Measurements from ENCODE around the gene ITSN1. TPM values are rescaled to one million over a fixed set of nuclear protein-coding genes. Genes with fewer than 3 reads are reported as not detected.

Gene ITSN1
- total RNA-seq, 8 experiments from 2014 or later, result 27.8 to 89.0 (median 36.4) TPM

DNA sequence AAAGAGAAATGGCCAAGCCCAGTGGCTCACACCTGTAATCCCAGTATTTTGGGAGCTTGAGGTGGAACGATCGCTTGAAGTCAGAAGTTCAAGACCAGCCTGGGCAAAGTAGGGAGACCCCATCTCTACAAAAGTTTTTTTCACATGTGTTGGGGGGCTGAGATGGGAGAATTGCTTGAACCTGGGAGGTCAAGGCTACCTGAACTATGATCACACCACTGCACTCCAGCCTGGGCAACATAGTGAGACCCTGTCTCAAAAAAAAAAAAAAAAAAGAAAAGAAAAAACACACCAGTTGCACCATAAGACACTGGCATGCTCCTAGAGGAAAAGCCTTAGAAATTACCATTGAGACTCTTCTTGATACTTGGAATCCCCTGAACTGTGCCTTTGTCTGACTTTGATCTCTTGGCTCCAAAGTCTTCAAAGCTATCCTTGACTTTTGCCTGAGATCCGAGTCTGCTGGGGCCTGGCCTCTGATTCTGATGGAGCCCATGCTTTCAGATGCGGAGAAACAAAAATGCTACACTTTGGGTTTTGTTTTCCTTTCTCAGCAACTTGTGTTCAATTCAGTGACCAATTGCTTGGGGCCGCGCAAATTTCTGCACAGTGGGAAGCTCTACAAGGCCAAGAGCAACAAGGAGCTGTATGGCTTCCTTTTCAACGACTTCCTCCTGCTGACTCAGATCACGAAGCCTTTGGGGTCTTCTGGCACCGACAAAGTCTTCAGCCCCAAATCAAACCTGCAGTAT lies 239.6 kb downstream of the ITSN1 start:
- ATAC-seq (replicated peaks in 6 of 8), result no peak
- Histone ChIP-seq H3K4me1 (replicated peaks in 1 of 2) (peaks cover 0 to 5% of the 10 kb centered on the region in 2 donors), H3K4me3 (no peak overlapping the region), H3K27ac (no peak overlapping the region)
- 64 to 100% (median 89%) methylated on average over 2 to 9 of the region's 9 CpGs; no CpG with 5 or more reads in 1 of the 10 experiments for WGBS, 10 experiments
- in situ Hi-C loops (cut with MboI; ENCODE audit: low pct_unique_long_range_greater_than_20kb in 2 of 9, low sequenced_read_pairs in 9 of 9, unreplicated experiment in 9 of 9), result loop anchor here in 3 of 9 experiments (25.0 kb wide), 2 partner anchors 220 to 245 kb away; partner anchors contain the start of genes CRYZL1 (in 2 of the 3) and ITSN1 (in 2 of the 3)

DNA sequence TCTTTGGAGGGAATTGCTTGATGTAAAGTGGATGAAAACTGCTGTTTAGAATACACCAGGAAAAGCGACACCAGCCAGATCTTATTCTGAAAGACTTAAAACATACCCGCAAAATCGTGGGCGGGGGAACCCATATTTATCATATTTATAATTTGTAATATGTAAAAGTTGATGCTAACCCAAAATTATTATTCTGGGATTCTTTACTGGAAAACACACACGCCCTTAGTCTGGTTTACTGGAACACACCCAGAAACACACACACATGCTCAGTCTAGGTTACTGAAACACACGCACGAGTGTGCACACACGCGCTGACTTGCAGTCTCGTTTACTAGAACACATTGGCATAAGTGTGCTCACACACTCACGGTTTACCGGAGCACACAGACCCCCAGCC lies 240.8 kb downstream of the ITSN1 start:
- ATAC-seq (replicated peaks in 6 of 8), result peak in 3 of 8 experiments; percentile 70 to 84 (median 78)
- in situ Hi-C loops (cut with MboI; ENCODE audit: low pct_unique_long_range_greater_than_20kb in 2 of 9, low sequenced_read_pairs in 9 of 9, unreplicated experiment in 9 of 9), result loop anchor here in 3 of 9 experiments (25.0 kb wide), 2 partner anchors 221 to 246 kb away; partner anchors contain the start of genes CRYZL1 (in 2 of the 3) and ITSN1 (in 2 of the 3)
- WGBS, 10 experiments, result 0 to 98% (median 90%) methylated on average over 3 to 11 of the region's 12 CpGs
- Histone ChIP-seq H3K27ac (no peak overlapping the region), H3K4me3 (no peak overlapping the region), H3K4me1 (replicated peaks in 1 of 2) (peaks cover 0 to 5% of the 10 kb centered on the region in 2 donors)

DNA sequence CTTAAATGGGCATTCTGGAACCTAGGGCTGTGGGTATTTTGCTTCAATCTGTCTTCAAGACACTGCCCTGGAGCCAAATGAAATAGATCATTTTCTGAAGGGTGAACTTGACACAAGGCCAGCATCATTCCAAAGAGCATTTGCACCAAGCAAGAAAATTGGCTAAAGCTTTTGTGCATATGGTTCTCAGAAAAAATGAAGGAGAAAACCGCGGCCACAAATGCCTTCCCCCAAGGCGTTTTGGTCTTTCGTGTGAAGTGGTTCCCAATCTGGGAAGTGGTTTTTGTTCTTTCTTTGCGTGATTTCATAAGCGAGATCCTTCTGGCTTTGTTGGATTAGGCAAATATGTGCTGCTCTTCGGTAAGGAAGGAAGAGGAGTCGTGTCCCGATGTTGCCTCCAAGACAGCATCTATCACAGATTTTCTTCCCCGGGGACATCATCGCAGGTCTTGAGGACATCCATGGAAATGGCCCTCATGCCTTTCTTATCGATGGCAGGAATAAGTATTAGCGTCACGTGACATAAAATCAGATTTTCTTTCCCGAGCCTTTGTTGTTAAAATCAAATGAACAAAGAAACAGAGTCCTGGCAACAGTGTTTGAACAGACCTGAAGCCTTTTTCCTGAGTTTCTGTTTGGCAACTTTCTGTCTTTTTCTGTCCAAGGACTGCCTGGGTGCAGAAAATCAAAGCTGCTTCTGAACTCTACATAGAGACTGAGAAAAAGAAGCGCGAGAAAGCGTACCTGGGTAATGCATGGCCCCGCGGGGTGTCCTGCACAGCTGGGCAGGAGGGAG lies 242.3 kb downstream of the ITSN1 start:
- H3K4me1 ChIP-seq (replicated peaks in 1 of 2), result peaks cover 0 to 5% of the 10 kb centered on the region in 2 donors
- H3K27ac ChIP-seq, result no peak overlapping the region
- no peak overlapping the region for H3K4me3 ChIP-seq
- WGBS, 10 experiments, result 0 to 92% (median 75%) methylated on average over 1 to 20 of the region's 20 CpGs
- ATAC-seq (replicated peaks in 6 of 8), result peak in 4 of 8 experiments; percentile 42 to 69 (median 48)
- in situ Hi-C loops (cut with MboI; ENCODE audit: low pct_unique_long_range_greater_than_20kb in 2 of 9, low sequenced_read_pairs in 9 of 9, unreplicated experiment in 9 of 9), result loop anchor here in 3 of 9 experiments (25.0 kb wide), 2 partner anchors 222 to 247 kb away; partner anchors contain the start of genes CRYZL1 (in 2 of the 3) and ITSN1 (in 2 of the 3)

DNA sequence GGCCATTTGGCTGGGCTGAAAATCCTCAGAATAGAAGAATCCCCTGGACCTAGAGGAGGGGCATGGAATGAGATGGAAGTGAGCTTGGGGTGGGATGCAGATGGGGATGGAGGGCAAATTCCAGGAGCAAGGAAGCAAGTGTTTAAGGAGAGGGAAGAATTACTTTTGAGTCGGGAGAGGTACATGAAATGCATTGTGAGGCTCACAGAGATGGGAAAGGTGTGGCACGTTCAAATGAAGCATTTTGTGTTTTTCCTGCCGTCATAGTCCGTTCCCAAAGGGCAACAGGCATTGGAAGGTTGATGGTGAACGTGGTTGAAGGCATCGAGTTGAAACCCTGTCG lies 242.8 kb downstream of the ITSN1 start:
- Histone ChIP-seq H3K27ac (no peak overlapping the region), H3K4me3 (no peak overlapping the region), H3K4me1 (replicated peaks in 1 of 2) (peaks cover 0 to 5% of the 10 kb centered on the region in 2 donors)
- no peak for ATAC-seq (replicated peaks in 6 of 8)
- 40 to 100% (median 88%) methylated on average over 1 to 7 of the region's 7 CpGs; no CpG with 5 or more reads in 2 of the 10 experiments for WGBS, 10 experiments
- in situ Hi-C loops (cut with MboI; ENCODE audit: low pct_unique_long_range_greater_than_20kb in 2 of 9, low sequenced_read_pairs in 9 of 9, unreplicated experiment in 9 of 9), result loop anchor here in 3 of 9 experiments (25.0 kb wide), 2 partner anchors 223 to 248 kb away; partner anchors contain the start of genes CRYZL1 (in 2 of the 3) and ITSN1 (in 2 of the 3)

DNA sequence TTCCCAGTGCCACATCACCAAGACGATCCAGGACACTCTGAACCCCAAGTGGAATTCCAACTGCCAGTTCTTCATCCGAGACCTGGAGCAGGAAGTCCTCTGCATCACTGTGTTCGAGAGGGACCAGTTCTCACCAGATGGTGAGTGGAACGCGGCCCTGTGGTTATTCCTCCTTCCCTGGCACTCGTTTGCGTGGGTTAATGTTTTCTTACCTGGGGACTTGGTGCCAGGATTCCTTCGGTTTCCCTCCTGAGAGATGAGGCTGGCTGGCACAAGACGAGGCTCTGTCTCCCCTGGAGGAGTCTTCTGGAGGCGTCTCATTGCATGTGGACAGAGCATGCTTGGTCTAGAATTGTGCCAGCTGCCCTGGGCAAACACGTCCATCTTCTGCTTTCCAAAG lies 244.0 kb downstream of the ITSN1 start:
- in situ Hi-C loops (cut with MboI; ENCODE audit: low pct_unique_long_range_greater_than_20kb in 2 of 9, low sequenced_read_pairs in 9 of 9, unreplicated experiment in 9 of 9), result loop anchor here in 3 of 9 experiments (25.0 kb wide), 2 partner anchors 224 to 249 kb away; partner anchors contain the start of genes CRYZL1 (in 2 of the 3) and ITSN1 (in 2 of the 3)
- WGBS, 10 experiments, result 67 to 100% (median 87%) methylated on average over 1 to 10 of the region's 11 CpGs; no CpG with 5 or more reads in 2 of the 10 experiments
- no peak overlapping the region for H3K4me3 ChIP-seq
- H3K4me1 ChIP-seq (replicated peaks in 1 of 2), result peaks cover 0 to 5% of the 10 kb centered on the region in 2 donors
- no peak for ATAC-seq (replicated peaks in 6 of 8)
- no peak overlapping the region for H3K27ac ChIP-seq

DNA sequence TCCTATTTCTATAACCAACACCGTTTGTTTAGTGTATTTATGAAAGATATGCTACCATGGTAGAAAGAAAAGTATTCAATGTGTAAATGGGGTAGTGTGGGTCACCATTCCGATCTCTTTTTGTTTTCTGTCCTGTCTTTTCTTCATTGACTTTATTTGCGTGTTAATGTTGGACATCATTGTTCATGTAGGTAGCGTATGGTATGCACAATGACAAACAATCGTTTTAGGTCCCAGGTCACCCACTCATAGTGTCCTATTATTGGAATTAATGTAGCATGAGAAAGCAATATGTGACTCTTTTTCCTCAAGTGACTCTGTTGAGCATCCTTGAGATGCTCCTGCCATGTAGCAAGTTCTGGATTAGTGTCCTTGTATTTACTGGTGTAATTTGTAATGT lies 247.9 kb downstream of the ITSN1 start:
- in situ Hi-C loops (cut with MboI; ENCODE audit: low pct_unique_long_range_greater_than_20kb in 2 of 9, low sequenced_read_pairs in 9 of 9, unreplicated experiment in 9 of 9), result loop anchor here in 3 of 9 experiments (25.0 kb wide), 2 partner anchors 228 to 253 kb away; partner anchors contain the start of genes CRYZL1 (in 2 of the 3) and ITSN1 (in 2 of the 3)
- Histone ChIP-seq H3K27ac (no peak overlapping the region), H3K4me1 (replicated peaks in 1 of 2) (peaks cover 0 to 3% of the 10 kb centered on the region in 2 donors), H3K4me3 (no peak overlapping the region)
- WGBS, 10 experiments, result 67 to 100% (median 88%) methylated on average over 1 to 5 of the region's 5 CpGs
- no peak for ATAC-seq (replicated peaks in 6 of 8)

DNA sequence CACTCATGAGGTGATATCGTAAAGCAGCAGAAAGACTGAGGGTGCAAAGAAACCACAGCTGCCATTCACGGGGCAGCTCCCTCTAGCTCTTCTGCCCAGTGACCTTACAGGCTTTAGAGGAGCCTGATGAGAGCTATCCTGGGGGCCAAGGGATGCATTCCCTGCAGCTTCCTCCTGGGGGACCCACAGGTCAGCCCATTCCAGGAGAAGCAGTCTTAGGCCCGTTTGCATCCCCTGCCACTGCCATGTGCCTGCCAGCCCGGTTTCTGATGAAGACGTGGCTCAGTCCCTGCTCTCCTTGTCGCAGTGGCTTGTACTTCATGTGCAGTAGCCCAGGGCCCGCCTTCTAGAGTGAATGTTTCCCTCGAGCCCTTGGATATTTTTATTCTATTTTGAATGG lies 250.6 kb downstream of the ITSN1 start:
- 67 to 100% (median 80%) methylated on average over 1 to 7 of the region's 8 CpGs; no CpG with 5 or more reads in 3 of the 10 experiments for WGBS, 10 experiments
- no peak overlapping the region for H3K27ac ChIP-seq
- H3K4me3 ChIP-seq, result no peak overlapping the region
- H3K4me1 ChIP-seq (replicated peaks in 1 of 2), result peaks cover 0 to 3% of the 10 kb centered on the region in 2 donors
- ATAC-seq (replicated peaks in 6 of 8), result no peak
- in situ Hi-C loops (cut with MboI; ENCODE audit: low pct_unique_long_range_greater_than_20kb in 2 of 9, low sequenced_read_pairs in 9 of 9, unreplicated experiment in 9 of 9), result loop anchor here in 3 of 9 experiments (25.0 kb wide), 2 partner anchors 231 to 256 kb away; partner anchors contain the start of genes CRYZL1 (in 2 of the 3) and ITSN1 (in 2 of the 3)

DNA sequence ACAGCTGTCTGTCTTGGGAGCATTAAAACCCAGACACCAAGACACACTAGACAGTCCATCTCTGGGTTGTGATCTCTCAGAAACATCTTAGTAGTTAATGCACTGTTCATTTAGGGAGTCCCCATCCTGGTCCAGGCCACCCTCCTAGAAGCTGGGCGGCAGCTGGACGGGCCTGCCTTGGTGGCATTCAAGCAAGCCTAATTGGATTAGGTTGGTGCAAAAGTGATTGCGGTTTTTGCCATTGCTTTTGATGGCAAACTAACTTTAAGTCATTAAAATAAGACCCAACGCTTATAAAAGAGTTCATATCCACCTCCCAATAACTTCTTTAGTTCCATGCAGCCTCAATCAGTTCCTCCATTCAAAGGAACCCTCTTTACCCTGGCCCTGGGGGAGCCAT lies 251.6 kb downstream of the ITSN1 start:
- no peak overlapping the region for H3K27ac ChIP-seq
- no peak overlapping the region for H3K4me3 ChIP-seq
- no peak for ATAC-seq (replicated peaks in 6 of 8)
- H3K4me1 ChIP-seq (replicated peaks in 1 of 2), result peaks cover 5 to 10% of the 10 kb centered on the region in 2 donors
- in situ Hi-C loops (cut with MboI; ENCODE audit: low pct_unique_long_range_greater_than_20kb in 2 of 9, low sequenced_read_pairs in 9 of 9, unreplicated experiment in 9 of 9), result loop anchor here in 3 of 9 experiments (25.0 kb wide), 2 partner anchors 232 to 257 kb away; partner anchors contain the start of genes CRYZL1 (in 2 of the 3) and ITSN1 (in 2 of the 3)
- 70 to 100% (median 95%) methylated on average over 1 to 4 of the region's 4 CpGs; no CpG with 5 or more reads in 2 of the 10 experiments for WGBS, 10 experiments

DNA sequence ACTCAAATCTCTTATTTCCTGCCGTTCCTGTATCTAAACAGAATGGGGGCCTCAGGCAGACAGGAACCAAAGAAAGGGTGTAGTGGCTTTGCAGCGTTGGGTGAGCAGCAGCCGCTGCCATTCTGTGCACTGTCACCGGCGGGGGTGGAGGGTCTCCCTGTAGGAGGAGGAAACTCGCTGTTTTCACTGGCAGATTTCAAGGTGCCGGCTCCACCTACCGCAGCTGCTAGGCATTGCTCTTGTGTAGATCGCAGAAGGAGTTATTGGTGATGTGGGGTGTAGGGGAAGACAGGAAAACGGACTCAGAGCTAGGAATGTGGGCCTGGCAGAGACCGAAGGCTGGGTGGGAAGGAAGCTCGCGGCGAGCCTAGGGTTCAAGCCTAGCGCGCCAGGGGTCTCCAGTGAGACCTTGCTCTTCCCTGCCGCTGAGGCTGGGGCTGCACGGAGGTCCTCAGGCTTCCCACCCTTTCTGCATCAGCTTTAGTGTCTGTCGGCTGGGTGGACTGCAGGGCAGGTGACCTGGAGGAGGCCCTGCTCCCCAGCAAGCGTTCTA lies 252.5 kb downstream of the ITSN1 start:
- WGBS, 10 experiments, result 0 to 20% (median 9%) methylated on average over 1 to 18 of the region's 20 CpGs; no CpG with 5 or more reads in 1 of the 10 experiments
- H3K27ac ChIP-seq, result no peak overlapping the region
- H3K4me1 ChIP-seq (replicated peaks in 1 of 2), result peaks cover 5 to 19% of the 10 kb centered on the region in 2 donors
- ATAC-seq (replicated peaks in 6 of 8), result peak; percentile 95 to 99 (median 98)
- in situ Hi-C loops (cut with MboI; ENCODE audit: low pct_unique_long_range_greater_than_20kb in 2 of 9, low sequenced_read_pairs in 9 of 9, unreplicated experiment in 9 of 9), result loop anchor here in 3 of 9 experiments (25.0 kb wide), 2 partner anchors 233 to 258 kb away; partner anchors contain the start of genes CRYZL1 (in 2 of the 3) and ITSN1 (in 2 of the 3)
- H3K4me3 ChIP-seq, result peak overlapping the region in 2 of 5 donors; percentile 6 to 8

DNA sequence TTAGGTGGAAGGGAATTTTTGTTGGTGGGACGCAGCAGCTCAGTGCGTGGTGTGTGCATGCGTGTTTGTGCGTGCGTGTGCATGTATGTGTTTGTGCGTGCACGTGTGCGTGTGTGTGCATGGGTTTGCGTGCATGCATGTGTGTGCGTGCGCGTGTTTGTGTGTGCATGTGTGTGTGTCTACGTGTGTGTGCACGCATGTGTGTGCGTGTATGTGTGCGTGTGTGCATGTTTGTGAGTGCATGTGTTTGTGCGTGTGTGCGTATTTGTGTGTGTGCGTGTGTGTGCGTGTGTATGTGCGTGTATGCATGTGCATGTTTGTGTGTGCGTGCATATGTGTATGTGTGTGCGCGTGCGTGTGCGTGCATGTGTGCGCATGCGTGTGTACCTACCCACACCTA lies 253.1 kb downstream of the ITSN1 start:
- no peak overlapping the region for H3K4me3 ChIP-seq
- in situ Hi-C loops (cut with MboI; ENCODE audit: low pct_unique_long_range_greater_than_20kb in 2 of 9, low sequenced_read_pairs in 9 of 9, unreplicated experiment in 9 of 9), result loop anchor here in 3 of 9 experiments (25.0 kb wide), 2 partner anchors 233 to 258 kb away; partner anchors contain the start of genes CRYZL1 (in 2 of the 3) and ITSN1 (in 2 of the 3)
- WGBS, 10 experiments, result 67 to 88% (median 80%) methylated on average over 4 to 18 of the region's 28 CpGs; no CpG with 5 or more reads in 5 of the 10 experiments
- no peak overlapping the region for H3K27ac ChIP-seq
- ATAC-seq (replicated peaks in 6 of 8), result no peak
- H3K4me1 ChIP-seq (replicated peaks in 1 of 2), result peaks cover 5 to 22% of the 10 kb centered on the region in 2 donors

DNA sequence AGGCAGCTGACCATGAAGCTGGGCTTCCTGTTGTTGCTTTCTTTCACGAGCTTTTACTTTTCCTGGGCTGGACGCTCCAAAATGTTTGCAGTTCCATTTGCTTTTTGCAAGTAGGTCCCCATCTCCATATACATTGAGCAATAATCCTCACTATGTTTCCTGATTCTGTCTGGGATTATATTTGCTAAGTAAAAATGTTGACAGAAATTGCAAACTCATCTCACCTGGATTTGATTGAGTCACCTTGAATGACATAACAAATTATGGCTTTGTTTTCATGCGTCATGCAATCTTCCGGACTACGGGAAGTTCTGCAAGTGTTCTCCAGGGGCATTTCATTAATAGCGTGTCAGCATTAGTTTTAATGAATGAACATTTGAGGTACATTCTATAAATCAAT lies 254.4 kb downstream of the ITSN1 start:
- no peak overlapping the region for H3K4me3 ChIP-seq
- in situ Hi-C loops (cut with MboI; ENCODE audit: low pct_unique_long_range_greater_than_20kb in 2 of 9, low sequenced_read_pairs in 9 of 9, unreplicated experiment in 9 of 9), result loop anchor here in 3 of 9 experiments (25.0 kb wide), 2 partner anchors 234 to 259 kb away; partner anchors contain the start of genes CRYZL1 (in 2 of the 3) and ITSN1 (in 2 of the 3)
- peaks cover 5 to 22% of the 10 kb centered on the region in 2 donors for H3K4me1 ChIP-seq (replicated peaks in 1 of 2)
- ATAC-seq (replicated peaks in 6 of 8), result no peak
- no peak overlapping the region for H3K27ac ChIP-seq
- WGBS, 10 experiments, result 60 to 100% (median 91%) methylated on average over 1 to 6 of the region's 6 CpGs; no CpG with 5 or more reads in 1 of the 10 experiments
